GM12878 (cell line): Measurements from ENCODE around the gene LRRC31. TPM values are rescaled to one million over a fixed set of nuclear protein-coding genes. Genes with fewer than 3 reads are reported as not detected.

Source experiments
- ATAC-seq: fragments of 200-7000 bp; cut with Tn5 transposase; 3 replicates; pipeline ENCODE4 v1.9.1; 2020; ENCODE audit warnings: mild to moderate bottlenecking, moderate library complexity
- BruUV-seq: library from RNA; stranded (reverse); fragments of 400-500 nt; replicated peaks from 2 replicates; lab custom pipeline; 2021; lab: Mats Ljungman, UMichigan
- CTCF ChIA-PET: fragments of 300-600 bp; sonication (Branson Sonifier 250); formaldehyde crosslinking; extraction: SDS; loops from one replicate; lab custom pipeline; 2021; ENCODE audit warnings: inconsistent platforms; lab: Yijun Ruan, JAX
- POLR2A ChIA-PET: fragments of 350-600 bp; formaldehyde crosslinking; extraction: SDS; loops from one replicate; lab custom pipeline; 2021; ENCODE audit warnings: inconsistent platforms; lab: Charles Lee
- RAD21 ChIA-PET: fragments of 300-600 bp; sonication (Branson Sonifier 250); formaldehyde crosslinking; loops from one replicate; lab custom pipeline; 2023; ENCODE audit warnings: antibody characterized with exemption; ENCODE audit not compliant: unreplicated experiment; lab: Charles Lee
- SMC1A ChIA-PET: fragments of 300-600 bp; sonication (Branson Sonifier 250); formaldehyde crosslinking; loops from one replicate; lab custom pipeline; 2023; ENCODE audit not compliant: unreplicated experiment, uncharacterized antibody; lab: Charles Lee
- DNase-seq: peaks from one replicate; pipeline ENCODE4 v3.0.0-alpha.2; 2011; ENCODE audit warnings: low read depth, low spot score
- FAIRE-seq: peaks from 3 replicates; lab custom pipeline; 2011; peaks lifted over from hg19 to GRCh38; lab: Jason Lieb, UNC
- H2AFZ ChIP-seq: 2 replicates; pipeline ENCODE4 v1.6.0; 2011; ENCODE audit warnings: low read depth, low read length, control low read depth; ENCODE audit not compliant: control insufficient read depth
- H3K27ac ChIP-seq: 2 replicates; pipeline ENCODE4 v1.5.1; 2011; ENCODE audit warnings: control low read depth; ENCODE audit not compliant: control insufficient read depth, insufficient read depth
- H3K27me3 ChIP-seq, 2 experiments: replicated peaks in 1 of 2; 2 replicates each; pipeline versions ENCODE4 v1.6.0 to v1.6.1; 2011; ENCODE audit warnings: low read length in 1 of 2; ENCODE audit not compliant: control insufficient read depth in 2 of 2, insufficient read depth in 2 of 2
- H3K36me3 ChIP-seq, 2 experiments: 2 replicates each; pipeline ENCODE4 v1.5.1; 2011; ENCODE audit warnings: low read length in 1 of 2; ENCODE audit not compliant: control insufficient read depth in 2 of 2, insufficient read depth in 2 of 2
- H3K4me1 ChIP-seq: 2 replicates; pipeline ENCODE4 v1.6.1; 2011; ENCODE audit warnings: mild to moderate bottlenecking, low read length, moderate library complexity, mixed read lengths; ENCODE audit not compliant: control insufficient read depth, insufficient read depth
- H3K4me2 ChIP-seq: 2 replicates; pipeline ENCODE4 v1.6.0; 2011; ENCODE audit warnings: control low read depth; ENCODE audit not compliant: control insufficient read depth, insufficient read depth
- H3K4me3 ChIP-seq: fragments of 200-600 bp; sonication (generic); 2 replicates; pipeline ENCODE4 v1.5.1; 2016
- H3K79me2 ChIP-seq: 2 replicates; pipeline ENCODE4 v1.6.0; 2011; ENCODE audit warnings: low read length; ENCODE audit not compliant: control insufficient read depth, insufficient read depth
- H3K9ac ChIP-seq: 2 replicates; pipeline ENCODE4 v1.8.0; 2011; ENCODE audit warnings: low read length, control low read depth, mixed read lengths; ENCODE audit not compliant: control insufficient read depth, insufficient read depth
- H3K9me3 ChIP-seq: replicated peaks from 3 replicates; pipeline ENCODE4 v1.5.1; 2011; ENCODE audit warnings: mild to moderate bottlenecking, low read length; ENCODE audit not compliant: control insufficient read depth, insufficient read depth
- H4K20me1 ChIP-seq: 2 replicates; pipeline ENCODE4 v1.6.0; 2011; ENCODE audit not compliant: control insufficient read depth, insufficient read depth
- BCLAF1 ChIP-seq: fragments of 450-650 bp; IDR thresholded peaks from 2 replicates; pipeline ENCODE4 v1.6.1; 2017; ENCODE audit warnings: antibody characterized with exemption, mild to moderate bottlenecking, moderate library complexity
- CHD4 ChIP-seq: fragments of 200-600 bp; sonication (generic); IDR thresholded peaks from 2 replicates; pipeline ENCODE4 v1.6.1; 2016; ENCODE audit warnings: mild to moderate bottlenecking
- GATAD2B ChIP-seq: fragments of 450-650 bp; conservative IDR thresholded peaks from 2 replicates; pipeline ENCODE4 v1.6.1; 2017; ENCODE audit warnings: low read depth, mild to moderate bottlenecking, moderate library complexity
- IKZF1 ChIP-seq: fragments of 450-650 bp; conservative IDR thresholded peaks from 2 replicates; pipeline ENCODE4 v1.6.1; 2017; ENCODE audit warnings: antibody characterized with exemption, mild to moderate bottlenecking
- IKZF2 ChIP-seq, 2 experiments: fragments of 450-650 bp; IDR thresholded peaks; 2 replicates each; pipeline ENCODE4 v1.6.1; 2017; ENCODE audit warnings: mild to moderate bottlenecking in 2 of 2, moderate library complexity in 2 of 2
- MYC ChIP-seq: IDR thresholded peaks from 2 replicates; pipeline ENCODE4 v1.6.1; 2011; ENCODE audit warnings: mild to moderate bottlenecking, low read length, moderate library complexity, inconsistent platforms; ENCODE audit not compliant: insufficient read depth, insufficient replicate concordance, insufficient read length, severe bottlenecking
- NFYA ChIP-seq: IDR thresholded peaks from 2 replicates; pipeline ENCODE4 v1.6.1; 2011; ENCODE audit warnings: low read depth, mild to moderate bottlenecking, low read length, improper control_type of control experiment, borderline replicate concordance
- RBBP5 ChIP-seq: fragments of 200-600 bp; sonication (generic); conservative IDR thresholded peaks from 2 replicates; pipeline ENCODE4 v1.6.1; 2016
- REST ChIP-seq: IDR thresholded peaks from 2 replicates; pipeline ENCODE4 v1.6.1; 2012; ENCODE audit warnings: mild to moderate bottlenecking, low read depth, low read length
- SREBF1 ChIP-seq: IDR thresholded peaks from 2 replicates; pipeline ENCODE4 v1.6.1; 2012; ENCODE audit warnings: mild to moderate bottlenecking, low read length
- TBL1XR1 ChIP-seq: IDR thresholded peaks from 2 replicates; pipeline ENCODE4 v1.6.1; 2012; ENCODE audit warnings: low read depth, low read length, improper control_type of control experiment
- ZZZ3 ChIP-seq: IDR thresholded peaks from 2 replicates; pipeline ENCODE4 v1.6.1; 2011; ENCODE audit warnings: low read depth; ENCODE audit not compliant: control insufficient read depth, insufficient read length
- WGBS: methylation state at CpG from one replicate; pipeline ENCODE4 v1.1.6; 2016; ENCODE audit warnings: low lambda C conversion rate; ENCODE audit not compliant: insufficient replicate concordance, insufficient coverage; ENCODE audit errors: missing lambda C conversion rate; 5-methylcytosine and 5-hydroxymethylcytosine counted together
- in situ Hi-C: fragments of 300-500 bp; cut with MboI; formaldehyde crosslinking; loops from 9 replicates; pipeline ENCODE4 v1.14.3; 2018; ENCODE audit warnings: mixed read lengths
- intact Hi-C: fragments of 100-400 bp; cut with micrococcal nuclease; formaldehyde crosslinking; loops from one replicate; pipeline ENCODE4 v1.14.2; 2022; ENCODE audit not compliant: unreplicated experiment
- polyA plus RNA-seq, 11 experiments: library from polyadenylated mRNA; depleted of rRNA in 4 of 11; unstranded in 6 of 11; stranded (reverse) in 5 of 11; fragments of >200 nt; fragmentation: Nextera tagmentation in 4 of 11; fragmentation: Illumina TruSeq in 1 of 11; extraction: Ambion mirVana in 4 of 11; extraction: Trizol in 1 of 11; gene quantifications; 1 replicate in 1 of 11; 2 replicates in 10 of 11; pipeline versions ENCODE4 v1.2.1 to v1.2.3, GENCODE V29; 2011 to 2016; ENCODE audit warnings: inconsistent platforms in 2 of 11, missing spikeins in 2 of 11, low read depth in 1 of 11
- total RNA-seq, 4 experiments: library from RNA; depleted of rRNA in 3 of 4; stranded (reverse); fragments of >200 nt in 3 of 4; fragmentation: Illumina TruSeq in 1 of 4; extraction: Trizol in 1 of 4; gene quantifications; 2 replicates each; pipeline versions ENCODE4 v1.2.1 to v1.2.3, GENCODE V29; 2013 to 2021
- TF ChIP-seq, protein P1 (sequence below): fragments of 450-650 bp; IDR thresholded peaks from 2 replicates; pipeline ENCODE4 v1.6.1; 2017; ENCODE audit warnings: mild to moderate bottlenecking

Gene LRRC31
- total and polyA plus RNA-seq, 10 of the 15 experiments (the other 5 are each of a cell fraction or from before 2014, with no cell fraction given): 0.04 to 0.06 (median 0.06) TPM; not detected in 7

GRCh38 chr3:169864270-169864669, 5.5 kb downstream of the LRRC31 start:
- WGBS: 100% methylated on average over 2 of the region's 2 CpGs
- ChIA-PET POLR2A (interaction anchor here (0.7 kb wide), 1 partner anchor 13 kb away, joined by 4 read pairs; no protein-coding TSS in a partner anchor), SMC1A (interaction anchor here (0.7 to 7.2 kb wide), 8 partner anchors 11 to 276 kb away, joined by 3 to 56 read pairs (median 3); partner anchors contain the start of gene SEC62), CTCF (interaction anchor here (0.7 to 5.1 kb wide), 13 partner anchors 15 to 220 kb away, joined by 3 to 65 read pairs (median 4); no protein-coding TSS in a partner anchor), RAD21 (interaction anchor here (1.2 to 3.2 kb wide), 2 partner anchors 66 to 102 kb away, joined by 4 to 17 read pairs; partner anchors contain the start of gene SEC62)
- ATAC-seq: no peak
- no peaks in the 10 kb centered on the region for H3K79me2 ChIP-seq
- no peak for DNase-seq
- H3K4me3 ChIP-seq: no peak overlapping the region
- no peaks in the 10 kb centered on the region for H3K9me3 ChIP-seq
- no peaks in the 10 kb centered on the region for H3K36me3 ChIP-seq
- H3K27ac ChIP-seq: no peak overlapping the region
- H3K9ac ChIP-seq: no peak overlapping the region
- intact Hi-C loops (no loop called here), in situ Hi-C loops (loop anchor here (10.0 kb wide), 1 partner anchor 191 kb away; no protein-coding TSS in a partner anchor)
- TF ChIP-seq GATAD2B (no peak), BCLAF1 (no peak), IKZF1 (no peak), NFYA (no peak), SREBF1 (no peak), REST (no peak), MYC (no peak), TBL1XR1 (no peak), ZZZ3 (no peak), IKZF2 (IDR thresholded peaks at IDR 0.05) (no peak), CHD4 (no peak), RBBP5 (no peak)
- TF ChIP-seq, protein P1, sequence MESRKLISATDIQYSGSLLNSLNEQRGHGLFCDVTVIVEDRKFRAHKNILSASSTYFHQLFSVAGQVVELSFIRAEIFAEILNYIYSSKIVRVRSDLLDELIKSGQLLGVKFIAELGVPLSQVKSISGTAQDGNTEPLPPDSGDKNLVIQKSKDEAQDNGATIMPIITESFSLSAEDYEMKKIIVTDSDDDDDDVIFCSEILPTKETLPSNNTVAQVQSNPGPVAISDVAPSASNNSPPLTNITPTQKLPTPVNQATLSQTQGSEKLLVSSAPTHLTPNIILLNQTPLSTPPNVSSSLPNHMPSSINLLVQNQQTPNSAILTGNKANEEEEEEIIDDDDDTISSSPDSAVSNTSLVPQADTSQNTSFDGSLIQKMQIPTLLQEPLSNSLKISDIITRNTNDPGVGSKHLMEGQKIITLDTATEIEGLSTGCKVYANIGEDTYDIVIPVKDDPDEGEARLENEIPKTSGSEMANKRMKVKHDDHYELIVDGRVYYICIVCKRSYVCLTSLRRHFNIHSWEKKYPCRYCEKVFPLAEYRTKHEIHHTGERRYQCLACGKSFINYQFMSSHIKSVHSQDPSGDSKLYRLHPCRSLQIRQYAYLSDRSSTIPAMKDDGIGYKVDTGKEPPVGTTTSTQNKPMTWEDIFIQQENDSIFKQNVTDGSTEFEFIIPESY: no peak
- H3K4me1 ChIP-seq: peaks cover 16% of the 10 kb centered on the region
- BruUV-seq: no TSS peak
- no peak overlapping the region for H3K4me2 ChIP-seq
- FAIRE-seq: no peak
- H3K27me3 ChIP-seq: no peaks in the 10 kb centered on the region; a peak in 1 of 4 replicates
- H2AFZ ChIP-seq: no peak overlapping the region
- H4K20me1 ChIP-seq: no peaks in the 10 kb centered on the region
